ENCODE results near the gene PIK3R5.

DNA sequence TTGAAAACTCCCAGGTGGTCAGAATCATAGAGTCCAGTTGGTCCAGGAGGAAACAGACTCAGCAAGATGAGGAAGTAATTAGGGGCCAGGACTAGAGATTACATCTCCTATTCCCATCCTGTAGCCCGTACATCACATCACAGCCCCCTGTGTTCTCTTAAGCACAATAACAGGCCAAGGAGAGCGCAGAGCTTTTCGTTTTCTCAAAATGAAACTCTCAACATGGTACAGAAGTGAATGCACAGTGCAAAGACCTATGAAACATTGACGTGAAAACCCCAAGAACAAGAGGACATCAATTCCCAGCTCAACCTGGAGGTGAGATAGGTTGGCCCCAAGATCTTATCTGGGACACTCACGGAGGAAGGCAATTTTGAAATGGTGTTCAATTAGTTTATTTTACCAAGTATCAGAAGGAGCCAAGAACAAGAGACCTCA, 9.0 kb downstream of the PIK3R5 start:
- TF ChIP-seq CTCF (IDR thresholded peaks at IDR 0.05; ENCODE audit: low read depth, low read length, poor library complexity, severe bottlenecking): no peak
- TF ChIP-seq EZH2phosphoT487 (IDR thresholded peaks at IDR 0.05; ENCODE audit: borderline replicate concordance, low read length): no peak

All from DOHH2 (cell line).